ENCODE data around the gene TPPP3. TPM values are rescaled to one million over a fixed set of nuclear protein-coding genes. Genes with fewer than 3 reads are reported as not detected.
A peak's percentile ranks its signal among the peaks of the same experiment; 100 is the strongest.

The TPPP3 gene
- total RNA-seq, 4 donors from 2014 or later, result 5.7 to 13.6 (median 9.9) TPM

DNA sequence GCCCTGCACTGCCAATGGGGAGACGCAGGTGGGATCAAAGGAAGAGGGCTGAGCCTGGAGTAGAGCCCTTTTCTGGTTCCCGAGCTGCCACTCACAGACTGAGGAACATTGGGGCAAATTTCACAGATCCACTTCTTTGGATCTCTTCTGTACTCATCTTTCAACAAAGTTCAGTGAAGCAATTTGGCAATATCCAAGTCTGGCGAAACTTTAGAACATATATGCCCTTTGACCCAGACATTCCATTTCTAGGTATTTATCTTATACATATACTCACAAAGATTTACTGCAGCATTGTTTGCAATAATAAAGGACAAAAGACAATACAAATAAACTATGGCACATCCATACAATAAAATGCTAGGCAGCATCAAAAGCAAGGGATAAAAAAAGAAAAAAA lies 18.0 kb upstream of the TPPP3 start:
- DNase-seq (ENCODE audit: low spot score in 2 of 2), result no peak
- H3K36me3 ChIP-seq, result no peaks in the 10 kb centered on the region
- 85 to 94% methylated on average over 3 of the region's 3 CpGs for WGBS, 2 donors
- peaks cover 0 to 35% (median 7%) of the 10 kb centered on the region in 4 donors for H3K4me1 ChIP-seq
- TF ChIP-seq EP300 (IDR thresholded peaks at IDR 0.05) (no peak), CTCF (IDR thresholded peaks at IDR 0.05) (no peak), POLR2A (IDR thresholded peaks at IDR 0.05) (no peak)
- H3K27ac ChIP-seq, result no peak overlapping the region
- H3K27me3 ChIP-seq, result no peaks in the 10 kb centered on the region
- no peak overlapping the region for H3K4me3 ChIP-seq
- no peaks in the 10 kb centered on the region for H3K9me3 ChIP-seq

- WGBS, 2 donors, result 84 to 88% methylated on average over 9 of the region's 9 CpGs
- peaks cover 0 to 38% (median 5%) of the 10 kb centered on the region in 4 donors for H3K4me1 ChIP-seq
- no peaks in the 10 kb centered on the region for H3K9me3 ChIP-seq
- no peak for DNase-seq (ENCODE audit: low spot score in 2 of 2)
- H3K27me3 ChIP-seq, result no peaks in the 10 kb centered on the region
- H3K27ac ChIP-seq, result no peak overlapping the region
- peaks cover 0 to 10% (median 0%) of the 10 kb centered on the region in 3 donors for H3K36me3 ChIP-seq
- no peak overlapping the region for H3K4me3 ChIP-seq
- TF ChIP-seq CTCF (IDR thresholded peaks at IDR 0.05), result no peak
- TF ChIP-seq EP300 (IDR thresholded peaks at IDR 0.05), result no peak
- no peak for TF ChIP-seq POLR2A (IDR thresholded peaks at IDR 0.05)
Observed at GRCh38 chr16:67409631-67410030, 16.3 kb upstream of the TPPP3 start.

DNA sequence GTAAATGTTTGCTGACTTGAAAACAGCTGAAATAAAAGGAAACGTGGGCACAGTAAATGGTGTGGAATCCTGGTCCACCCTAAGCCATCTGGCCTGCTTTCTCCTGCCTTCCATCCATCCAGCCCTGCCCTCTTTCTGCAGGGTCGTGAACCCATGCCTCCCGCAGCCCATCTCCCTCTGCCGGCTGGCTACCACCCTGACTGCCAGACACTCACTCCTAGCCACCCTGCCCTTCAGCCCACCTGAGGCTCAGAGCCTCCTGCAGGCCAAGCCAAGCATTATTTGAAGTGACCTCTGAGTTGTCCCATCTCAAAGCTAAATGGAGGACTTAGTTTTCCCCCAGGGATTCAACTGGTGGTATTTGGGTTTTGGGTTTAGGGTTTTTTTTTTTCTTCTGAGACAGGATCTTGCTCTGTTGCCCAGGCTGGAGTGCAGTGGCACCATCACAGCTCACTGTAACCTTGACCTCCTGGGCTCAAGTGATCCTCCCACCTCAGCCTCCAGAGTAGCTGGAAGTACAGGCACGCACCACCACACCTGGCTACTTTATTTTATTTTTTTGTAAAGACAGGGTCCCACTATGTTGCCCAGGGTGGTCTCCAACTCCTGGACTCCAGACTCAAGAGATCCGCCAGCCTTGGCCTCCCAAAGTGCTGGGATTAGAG lies 14.6 kb upstream of the TPPP3 start:
- WGBS, 2 donors, result 73 to 74% methylated on average over 6 of the region's 6 CpGs
- H3K4me1 ChIP-seq, result peaks cover 0 to 29% (median 5%) of the 10 kb centered on the region in 4 donors
- no peaks in the 10 kb centered on the region for H3K27me3 ChIP-seq
- TF ChIP-seq CTCF (IDR thresholded peaks at IDR 0.05) (no peak), EP300 (IDR thresholded peaks at IDR 0.05) (no peak), POLR2A (IDR thresholded peaks at IDR 0.05) (no peak)
- H3K36me3 ChIP-seq, result peaks cover 0 to 21% (median 0%) of the 10 kb centered on the region in 3 donors
- H3K9me3 ChIP-seq, result no peaks in the 10 kb centered on the region
- H3K27ac ChIP-seq, result peak overlapping the region in 2 of 4 donors; percentile 78 to 80
- H3K4me3 ChIP-seq, result no peak overlapping the region
- no peak for DNase-seq (ENCODE audit: low spot score in 2 of 2)

DNA sequence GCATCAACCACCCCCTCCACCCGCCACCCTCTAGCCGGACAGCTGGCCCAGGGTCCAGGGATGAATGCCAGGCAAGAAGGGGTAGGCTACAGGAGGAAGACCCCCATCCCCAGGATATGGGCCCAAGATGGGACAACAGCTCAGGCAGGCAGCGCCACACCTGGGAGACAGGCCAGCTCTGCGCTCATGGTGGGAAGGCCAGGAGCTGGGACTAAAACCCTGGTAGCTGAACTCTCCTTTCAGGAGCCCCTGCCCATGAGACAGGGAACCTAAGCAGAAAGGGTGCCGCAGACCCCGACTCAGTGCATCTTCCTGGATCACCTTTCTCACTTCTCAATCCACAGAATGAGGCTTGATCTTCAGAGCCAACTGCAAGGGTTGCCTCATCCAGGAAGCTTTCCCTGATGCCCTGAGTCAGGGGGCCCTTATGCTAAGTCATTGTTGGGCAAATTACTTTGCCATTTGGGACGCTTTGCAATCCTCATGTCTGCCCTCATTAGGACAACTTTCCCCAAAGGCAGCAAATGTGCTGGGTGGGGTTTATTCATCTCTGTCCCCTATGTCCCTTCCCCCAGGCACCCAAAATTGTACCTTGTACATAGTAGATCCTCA lies 14.0 kb upstream of the TPPP3 start:
- no peaks in the 10 kb centered on the region for H3K9me3 ChIP-seq
- DNase-seq (ENCODE audit: low spot score in 2 of 2), result no peak
- H3K4me1 ChIP-seq, result peaks cover 0 to 29% (median 5%) of the 10 kb centered on the region in 4 donors
- H3K36me3 ChIP-seq, result peaks cover 0 to 21% (median 0%) of the 10 kb centered on the region in 3 donors
- 82 to 86% methylated on average over 6 to 7 of the region's 7 CpGs for WGBS, 2 donors
- no peak for TF ChIP-seq POLR2A (IDR thresholded peaks at IDR 0.05)
- TF ChIP-seq EP300 (IDR thresholded peaks at IDR 0.05), result no peak
- TF ChIP-seq CTCF (IDR thresholded peaks at IDR 0.05), result no peak
- no peaks in the 10 kb centered on the region for H3K27me3 ChIP-seq
- no peak overlapping the region for H3K4me3 ChIP-seq
- H3K27ac ChIP-seq, result peak overlapping the region; percentile 0 to 80 (median 48)
